HL-60/S4 treated with retinoic acid at 250 ng/mL for 4 days and 3 days (cell line): Measurements from ENCODE around the gene NECAB3.

Source experiments
- in situ Hi-C: fragments of 300-500 bp; cut with MboI; formaldehyde crosslinking; loops from 2 replicates; pipeline ENCODE4 v1.7.0; 2022; ENCODE audit warnings: low sequenced_read_pairs

The NECAB3 gene

GRCh38 chr20:33627577-33628216 lies 46.5 kb downstream of the NECAB3 start:
- in situ Hi-C loops = no loop called here

DNA sequence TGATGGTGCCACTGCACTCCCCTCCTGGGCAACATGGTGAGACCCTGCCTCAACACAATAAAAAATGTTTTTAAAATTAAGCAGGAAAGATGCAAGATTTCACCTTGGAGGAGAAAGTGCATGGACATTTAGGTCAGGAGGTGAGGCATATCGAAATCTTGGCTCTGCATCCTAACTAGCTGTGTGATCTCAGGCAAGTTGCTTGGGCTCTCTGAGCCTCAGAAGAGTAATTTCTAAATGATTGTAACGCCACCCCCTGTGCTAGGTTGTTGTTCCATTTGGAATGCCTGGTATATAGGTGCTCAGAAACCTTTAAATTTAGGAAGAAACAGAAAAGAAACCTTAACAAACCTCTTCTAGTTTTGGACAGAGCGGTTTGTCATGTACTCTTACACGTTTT lies 48.0 kb downstream of the NECAB3 start:
- in situ Hi-C loops = no loop called here

DNA sequence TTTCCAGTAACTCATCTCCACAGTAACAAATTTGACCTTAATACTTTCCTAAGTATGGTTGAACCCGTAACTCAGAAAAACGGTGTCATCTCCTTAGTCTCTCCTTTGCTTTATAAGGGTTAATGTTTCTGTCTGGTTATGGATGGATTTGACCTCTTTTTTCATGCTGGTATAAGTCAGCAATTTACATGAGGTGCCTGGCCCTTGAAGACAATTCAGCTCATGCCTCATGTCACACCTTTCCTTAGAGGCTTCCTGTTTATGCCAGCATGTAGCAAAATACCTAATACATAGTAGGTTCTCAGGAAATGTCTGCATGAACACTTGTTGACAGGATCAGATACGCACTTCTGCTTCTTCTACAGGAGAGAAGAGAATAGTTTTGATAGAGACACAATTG lies 49.8 kb downstream of the NECAB3 start:
- in situ Hi-C loops = no loop called here

DNA sequence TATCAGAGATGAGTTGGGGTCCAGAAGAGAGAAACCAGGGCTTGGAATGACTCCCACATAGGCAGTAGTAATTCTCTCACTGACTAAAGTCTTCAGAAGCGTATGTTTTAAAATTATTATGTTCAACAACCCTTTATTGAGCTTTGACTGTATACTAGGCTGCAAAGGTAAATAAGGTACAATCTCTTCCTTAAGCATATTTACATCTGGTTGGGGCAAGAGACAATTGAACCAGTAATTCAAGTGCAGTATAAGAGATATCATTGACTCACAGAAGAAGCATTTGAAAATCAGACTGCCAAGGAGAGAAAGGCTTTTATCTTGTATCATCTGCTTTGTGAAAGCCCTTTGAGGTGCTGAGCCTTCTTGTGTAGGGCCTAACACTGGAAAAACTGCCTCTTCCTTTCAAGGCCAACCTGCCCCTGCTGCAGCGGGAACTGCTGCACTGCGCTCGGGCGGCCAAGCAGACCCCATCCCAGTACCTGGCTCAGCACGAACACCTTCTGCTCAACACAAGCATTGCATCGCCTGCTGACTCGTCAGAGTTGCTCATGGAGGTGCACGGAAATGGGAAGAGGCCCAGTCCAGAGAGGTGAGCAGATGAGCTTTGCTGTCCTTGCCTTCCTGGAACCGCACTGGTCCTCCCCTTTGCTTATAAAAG lies 51.4 kb downstream of the NECAB3 start:
- in situ Hi-C loops = no loop called here

GRCh38 chr20:33621717-33622400 lies 52.4 kb downstream of the NECAB3 start:
- in situ Hi-C loops = no loop called here

DNA sequence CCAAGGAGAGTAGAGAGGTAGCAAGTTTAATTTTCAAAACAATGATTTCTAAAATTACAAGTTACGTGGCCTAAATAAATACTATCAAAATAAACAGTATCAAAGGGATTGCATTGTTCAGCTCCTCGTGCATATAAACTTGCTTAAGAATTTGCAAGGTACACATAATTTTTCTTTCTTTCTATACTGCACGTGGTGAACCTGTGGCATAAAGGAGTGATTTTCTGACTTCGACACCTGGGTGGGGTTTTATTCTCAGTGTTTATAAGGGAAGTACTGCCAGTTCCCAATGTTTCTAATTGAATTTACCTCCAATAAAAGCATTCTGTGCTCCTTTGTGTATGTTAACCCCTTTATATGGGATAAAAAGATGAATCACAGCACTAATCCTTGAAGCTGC lies 62.2 kb downstream of the NECAB3 start:
- in situ Hi-C loops = no loop called here

- in situ Hi-C loops = no loop called here
These were observed 63.1 kb downstream of the NECAB3 start for GRCh38 chr20:33611106-33611505.

DNA sequence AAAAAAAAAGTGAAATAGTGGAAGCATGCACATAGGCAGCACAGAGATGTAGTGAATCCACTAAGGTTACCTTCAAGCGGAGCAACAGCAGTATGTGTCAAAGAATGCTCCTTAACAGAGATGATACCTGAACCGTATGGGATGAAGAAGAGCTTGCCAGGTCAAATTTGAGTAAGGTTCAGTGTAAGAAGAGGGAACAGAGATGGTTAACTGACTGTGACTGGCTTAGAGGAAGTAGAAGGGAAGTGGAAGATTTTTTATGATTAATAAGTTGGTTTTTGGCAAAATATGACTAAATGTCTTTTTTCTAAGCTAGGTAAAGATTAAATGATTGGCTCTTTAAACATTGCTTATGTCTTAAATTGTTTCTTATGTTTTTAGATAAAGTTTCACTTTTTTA lies 64.7 kb downstream of the NECAB3 start:
- in situ Hi-C loops = no loop called here
